Myocyte (in vitro differentiated cells): ENCODE data around the gene FRMD7. TPM values are rescaled to one million over a fixed set of nuclear protein-coding genes. Genes with fewer than 3 reads are reported as not detected.

Experiments used
- DNase-seq: peaks from one replicate; pipeline ENCODE4 v3.0.0-alpha.2; 2012; ENCODE audit warnings: low read depth
- total RNA-seq: library from RNA; depleted of rRNA; stranded (reverse); fragments of >200 nt; gene quantifications from 2 replicates; pipeline ENCODE4 v1.2.3, GENCODE V29; 2014

FRMD7 gene
- total RNA-seq, 1 donor from 2014 or later, result 0.45 TPM

- DNase-seq, result no peak
Observed at GRCh38 chrX:132037479-132037993, 90.3 kb downstream of the FRMD7 start.

GRCh38 chrX:132034648-132035047, 93.2 kb downstream of the FRMD7 start:
- no peak for DNase-seq

GRCh38 chrX:132033166-132033565, 94.7 kb downstream of the FRMD7 start:
- no peak for DNase-seq

GRCh38 chrX:132031867-132032266, 96.0 kb downstream of the FRMD7 start:
- no peak for DNase-seq

- no peak for DNase-seq
Observed at GRCh38 chrX:132030264-132030663, 97.6 kb downstream of the FRMD7 start.

Other genes starting within 250 kb of the FRMD7 start
- gene STK26, start 104.7 kb downstream of the FRMD7 start, total RNA-seq, result 4.0 and 6.1 TPM in 2 replicates
- 19.3 and 21.1 TPM in 2 replicates for gene RAP2C, start 91.4 kb upstream of the FRMD7 start, total RNA-seq